Type B pancreatic cell (in vitro differentiated cells): ENCODE data around the gene DYNC1I2. TPM values are rescaled to one million over a fixed set of nuclear protein-coding genes. Genes with fewer than 3 reads are reported as not detected.
"Not testable (repeated sequence)": the region's sequence is repeated elsewhere in the genome, so short reads cannot be mapped to it uniquely, and the experiment has no call there.

Experiments used
- DNase-seq: peaks from one replicate; pipeline ENCODE4 v3.0.0; 2021; ENCODE audit warnings: mixed read lengths; ENCODE audit not compliant: unreplicated experiment; ENCODE audit errors: extremely low spot score
- H3K27ac Mint-ChIP-seq: 2 replicates; pipeline ENCODE4 v1.8.0; 2021; ENCODE audit warnings: mild to moderate bottlenecking, mixed read lengths
- H3K27me3 Mint-ChIP-seq: 2 replicates; pipeline ENCODE4 v1.8.0; 2021; ENCODE audit warnings: mixed read lengths
- H3K36me3 Mint-ChIP-seq: 2 replicates; pipeline ENCODE4 v1.8.0; 2021; ENCODE audit warnings: mixed read lengths
- H3K4me1 Mint-ChIP-seq: one replicate; pipeline ENCODE4 v1.8.0; 2021; ENCODE audit warnings: mixed read lengths; ENCODE audit not compliant: unreplicated experiment
- H3K4me3 Mint-ChIP-seq: 2 replicates; pipeline ENCODE4 v1.8.0; 2021; ENCODE audit warnings: mild to moderate bottlenecking, mixed read lengths
- H3K9me3 Mint-ChIP-seq: 2 replicates; pipeline ENCODE4 v1.8.0; 2021; ENCODE audit warnings: mixed read lengths
- total RNA-seq: library from RNA; stranded (reverse); gene quantifications from 2 replicates; pipeline ENCODE4 v1.2.1, GENCODE V29; 2021; ENCODE audit warnings: low replicate concordance
- TF ChIP-seq, protein P1 (sequence below): fragments of 200-600 bp; sonication (generic); conservative IDR thresholded peaks from 2 replicates; pipeline ENCODE4 v1.5.0; 2021; ENCODE audit warnings: antibody characterized with exemption, mild to moderate bottlenecking

DYNC1I2 gene
- total RNA-seq, 1 donor from 2014 or later, result 115 TPM

GRCh38 chr2:171745806-171746205 is 58.5 kb downstream of the DYNC1I2 start:
- no peaks in the 10 kb centered on the region for H3K9me3 Mint-ChIP-seq
- no peaks in the 10 kb centered on the region for H3K4me1 Mint-ChIP-seq
- H3K4me3 Mint-ChIP-seq, result no peak overlapping the region
- H3K27ac Mint-ChIP-seq, result no peak overlapping the region
- no peaks in the 10 kb centered on the region for H3K27me3 Mint-ChIP-seq
- peaks cover 28% of the 10 kb centered on the region for H3K36me3 Mint-ChIP-seq
- DNase-seq, result no peak
- TF ChIP-seq, protein P1, sequence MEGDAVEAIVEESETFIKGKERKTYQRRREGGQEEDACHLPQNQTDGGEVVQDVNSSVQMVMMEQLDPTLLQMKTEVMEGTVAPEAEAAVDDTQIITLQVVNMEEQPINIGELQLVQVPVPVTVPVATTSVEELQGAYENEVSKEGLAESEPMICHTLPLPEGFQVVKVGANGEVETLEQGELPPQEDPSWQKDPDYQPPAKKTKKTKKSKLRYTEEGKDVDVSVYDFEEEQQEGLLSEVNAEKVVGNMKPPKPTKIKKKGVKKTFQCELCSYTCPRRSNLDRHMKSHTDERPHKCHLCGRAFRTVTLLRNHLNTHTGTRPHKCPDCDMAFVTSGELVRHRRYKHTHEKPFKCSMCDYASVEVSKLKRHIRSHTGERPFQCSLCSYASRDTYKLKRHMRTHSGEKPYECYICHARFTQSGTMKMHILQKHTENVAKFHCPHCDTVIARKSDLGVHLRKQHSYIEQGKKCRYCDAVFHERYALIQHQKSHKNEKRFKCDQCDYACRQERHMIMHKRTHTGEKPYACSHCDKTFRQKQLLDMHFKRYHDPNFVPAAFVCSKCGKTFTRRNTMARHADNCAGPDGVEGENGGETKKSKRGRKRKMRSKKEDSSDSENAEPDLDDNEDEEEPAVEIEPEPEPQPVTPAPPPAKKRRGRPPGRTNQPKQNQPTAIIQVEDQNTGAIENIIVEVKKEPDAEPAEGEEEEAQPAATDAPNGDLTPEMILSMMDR, result no peak

DNA sequence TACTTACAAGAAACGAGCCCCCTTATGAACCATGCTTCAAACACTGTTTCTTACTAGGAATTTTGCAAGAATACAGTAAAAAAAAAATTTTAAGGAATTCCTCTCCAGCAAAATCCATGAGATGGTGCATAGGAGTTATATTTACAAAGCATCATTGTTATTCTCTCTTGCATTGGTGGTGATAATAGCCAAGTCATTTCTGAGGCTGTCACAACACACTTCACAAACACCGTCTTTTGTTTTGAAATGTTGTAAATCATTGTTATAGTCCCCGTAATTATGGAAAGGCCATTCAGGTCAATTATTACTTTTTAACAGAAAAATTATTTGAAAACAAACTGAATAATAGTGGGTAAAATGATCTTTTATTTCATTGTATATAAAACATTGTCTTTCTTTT is 60.1 kb downstream of the DYNC1I2 start:
- Mint-ChIP-seq H3K9me3 (no peaks in the 10 kb centered on the region), H3K27me3 (no peaks in the 10 kb centered on the region), H3K4me1 (no peaks in the 10 kb centered on the region), H3K4me3 (no peak overlapping the region), H3K36me3 (peaks cover 20% of the 10 kb centered on the region), H3K27ac (no peak overlapping the region)
- DNase-seq, result no peak
- TF ChIP-seq, protein P1, result no peak

DNA sequence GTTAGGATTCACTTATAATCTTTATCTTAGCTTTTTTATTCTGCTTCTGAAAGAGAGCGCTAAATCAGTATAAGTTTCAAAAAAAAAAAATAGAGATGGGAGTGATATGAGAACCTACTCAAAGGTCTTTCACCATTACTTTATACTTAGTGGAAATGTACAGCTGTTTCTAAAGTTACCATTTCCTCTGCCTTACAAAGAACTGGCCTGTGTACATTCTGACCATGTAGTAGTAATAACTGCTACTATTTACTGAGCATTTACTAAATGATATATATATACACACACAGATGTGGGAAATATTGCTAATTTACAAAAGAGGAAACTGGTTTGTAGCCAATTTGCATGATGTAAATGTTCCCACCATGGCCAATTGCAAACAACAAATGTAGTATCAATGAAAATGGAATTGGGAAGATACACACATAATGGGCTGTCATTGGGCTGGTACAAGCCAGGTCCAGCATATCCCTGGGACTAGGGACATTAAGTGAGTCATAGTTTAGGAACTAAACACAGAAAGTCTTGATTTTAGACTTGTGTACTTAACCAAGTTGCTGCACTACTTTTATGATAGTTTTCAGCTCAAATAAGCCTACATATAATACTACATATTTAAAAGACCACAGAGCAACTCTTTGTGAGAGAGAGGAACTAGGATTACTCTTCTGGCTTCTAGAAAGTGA is 67.1 kb downstream of the DYNC1I2 start:
- no peaks in the 10 kb centered on the region for H3K27me3 Mint-ChIP-seq

GRCh38 chr2:171758762-171759161 is 71.5 kb downstream of the DYNC1I2 start:
- H3K9me3 Mint-ChIP-seq, DNase-seq: not testable (repeated sequence)
- H3K36me3 Mint-ChIP-seq, result peaks cover 62% of the 10 kb centered on the region

More for the DNA sequence above, 67.1 kb downstream of the DYNC1I2 start:
- Mint-ChIP-seq H3K27ac (no peak overlapping the region), H3K4me1 (no peaks in the 10 kb centered on the region), H3K9me3 (no peaks in the 10 kb centered on the region), H3K4me3 (no peak overlapping the region), H3K36me3 (peaks cover 47% of the 10 kb centered on the region)
- DNase-seq, result no peak
- TF ChIP-seq, protein P1, result no peak

GRCh38 chr2:171761176-171761575 is 73.9 kb downstream of the DYNC1I2 start:
- H3K9me3 Mint-ChIP-seq, H3K4me3 Mint-ChIP-seq, H3K27me3 Mint-ChIP-seq, H3K4me1 Mint-ChIP-seq, DNase-seq, H3K27ac Mint-ChIP-seq: not testable (repeated sequence)
- H3K36me3 Mint-ChIP-seq, result peaks cover 51% of the 10 kb centered on the region

More at GRCh38 chr2:171758762-171759161, 71.5 kb downstream of the DYNC1I2 start:
- not testable (repeated sequence) for H3K4me1 Mint-ChIP-seq, H3K27me3 Mint-ChIP-seq, H3K4me3 Mint-ChIP-seq, H3K27ac Mint-ChIP-seq

DNA sequence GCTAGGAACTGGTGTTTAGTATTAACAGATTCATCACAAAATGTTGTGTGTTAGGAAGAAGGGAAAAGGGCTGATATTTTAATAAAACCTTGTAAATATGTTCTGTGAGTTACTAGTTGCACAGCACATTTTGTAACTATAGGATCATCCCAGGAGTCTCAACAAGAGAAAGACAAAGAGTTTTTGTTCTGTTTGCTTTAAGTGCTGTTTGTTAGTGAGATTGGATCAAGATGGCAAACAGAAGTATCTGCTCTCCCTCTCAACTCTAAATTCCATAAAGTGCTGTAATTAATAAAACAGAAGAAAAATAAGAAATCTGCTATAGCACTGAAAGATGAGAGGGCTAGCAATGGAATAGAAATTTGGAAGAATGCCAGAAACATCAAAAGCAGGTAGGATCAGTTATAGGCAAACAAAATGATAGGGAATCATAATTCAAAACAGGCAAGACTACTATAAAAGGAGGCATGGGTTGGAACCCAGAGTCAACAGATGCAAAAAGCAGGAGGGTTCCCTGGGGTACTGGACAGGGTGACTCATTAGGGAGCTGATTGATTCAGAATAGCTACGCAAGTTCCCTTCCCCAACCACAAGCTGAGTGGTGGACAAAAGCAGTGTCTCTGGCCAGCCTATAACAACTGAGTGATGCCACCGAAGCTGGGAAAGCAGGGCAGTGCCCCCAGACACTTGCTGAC is 75.8 kb downstream of the DYNC1I2 start:
- Mint-ChIP-seq H3K27me3 (no peaks in the 10 kb centered on the region), H3K36me3 (peaks cover 41% of the 10 kb centered on the region), H3K27ac (no peak overlapping the region), H3K4me1 (peaks cover 6% of the 10 kb centered on the region), H3K9me3 (peaks cover 7% of the 10 kb centered on the region), H3K4me3 (no peak overlapping the region)
- TF ChIP-seq, protein P1, result no peak
- no peak for DNase-seq
